Right renal cortex interstitium (tissue), 3 donors: ENCODE results near the gene UBXN4. TPM values are rescaled to one million over a fixed set of nuclear protein-coding genes. Genes with fewer than 3 reads are reported as not detected.
A peak's percentile ranks its signal among the peaks of the same experiment; 100 is the strongest.
"Not testable (repeated sequence)": the region's sequence is repeated elsewhere in the genome, so short reads cannot be mapped to it uniquely, and the experiment has no call there.

ENCODE experiments used
- DNase-seq, 3 donors: peaks; one replicate each; pipeline ENCODE4 v3.0.0-alpha.2; 2013; ENCODE audit warnings: low read depth in 3 of 3, low spot score in 2 of 3
- polyA plus RNA-seq, 3 donors: library from polyadenylated mRNA; unstranded; fragments of 120-200 nt; gene quantifications; one replicate each; pipeline ENCODE4 v1.2.1, GENCODE V29; 2013; ENCODE audit not compliant: insufficient read length in 3 of 3

Gene UBXN4
- polyA plus RNA-seq, 3 donors = 149 to 168 (median 153) TPM

- no peak for DNase-seq
Observed at GRCh38 chr2:135762022-135762421, 20.4 kb downstream of the UBXN4 start.

- DNase-seq = no peak
Observed at GRCh38 chr2:135762530-135762929, 20.9 kb downstream of the UBXN4 start.

- no peak for DNase-seq
Observed at GRCh38 chr2:135768863-135769262, 27.2 kb downstream of the UBXN4 start.

GRCh38 chr2:135773319-135773718, 31.7 kb downstream of the UBXN4 start:
- no peak for DNase-seq

- no peak for DNase-seq
Observed at GRCh38 chr2:135773917-135774316, 32.3 kb downstream of the UBXN4 start.

- DNase-seq = no peak
Observed at GRCh38 chr2:135775420-135775819, 33.8 kb downstream of the UBXN4 start.

- DNase-seq = no peak
Observed at GRCh38 chr2:135776367-135776766, 34.7 kb downstream of the UBXN4 start.

GRCh38 chr2:135782231-135782630, 40.6 kb downstream of the UBXN4 start:
- no peak for DNase-seq

- DNase-seq = no peak
Observed at GRCh38 chr2:135783439-135783838, 41.8 kb downstream of the UBXN4 start.

GRCh38 chr2:135785032-135785431, 43.4 kb downstream of the UBXN4 start:
- no peak for DNase-seq

- DNase-seq = no peak
Observed at GRCh38 chr2:135786823-135787222, 45.2 kb downstream of the UBXN4 start.

- no peak for DNase-seq
Observed at GRCh38 chr2:135790423-135790822, 48.8 kb downstream of the UBXN4 start.

- no peak for DNase-seq
Observed at GRCh38 chr2:135791418-135792190, 49.9 kb downstream of the UBXN4 start.

GRCh38 chr2:135792401-135793150, 50.9 kb downstream of the UBXN4 start:
- no peak for DNase-seq

- not testable (repeated sequence) for DNase-seq
Observed at GRCh38 chr2:135795641-135796040, 54.0 kb downstream of the UBXN4 start.

GRCh38 chr2:135796606-135797005, 55.0 kb downstream of the UBXN4 start:
- no peak for DNase-seq

- peak in 2 of 3 donors; percentile 26 to 29 for DNase-seq
Observed at GRCh38 chr2:135797497-135798274, 56.0 kb downstream of the UBXN4 start.

- no peak for DNase-seq
Observed at GRCh38 chr2:135798275-135798705, 56.6 kb downstream of the UBXN4 start.

- no peak for DNase-seq
Observed at GRCh38 chr2:135798762-135799161, 57.1 kb downstream of the UBXN4 start.

GRCh38 chr2:135799738-135800137, 58.1 kb downstream of the UBXN4 start:
- DNase-seq = no peak
